ENCODE results near the gene SGSH.
A peak's percentile ranks its signal among the peaks of the same experiment; 100 is the strongest.
"Not testable (repeated sequence)": the region's sequence is repeated elsewhere in the genome, so short reads cannot be mapped to it uniquely, and the experiment has no call there.

Gene SGSH

DNA sequence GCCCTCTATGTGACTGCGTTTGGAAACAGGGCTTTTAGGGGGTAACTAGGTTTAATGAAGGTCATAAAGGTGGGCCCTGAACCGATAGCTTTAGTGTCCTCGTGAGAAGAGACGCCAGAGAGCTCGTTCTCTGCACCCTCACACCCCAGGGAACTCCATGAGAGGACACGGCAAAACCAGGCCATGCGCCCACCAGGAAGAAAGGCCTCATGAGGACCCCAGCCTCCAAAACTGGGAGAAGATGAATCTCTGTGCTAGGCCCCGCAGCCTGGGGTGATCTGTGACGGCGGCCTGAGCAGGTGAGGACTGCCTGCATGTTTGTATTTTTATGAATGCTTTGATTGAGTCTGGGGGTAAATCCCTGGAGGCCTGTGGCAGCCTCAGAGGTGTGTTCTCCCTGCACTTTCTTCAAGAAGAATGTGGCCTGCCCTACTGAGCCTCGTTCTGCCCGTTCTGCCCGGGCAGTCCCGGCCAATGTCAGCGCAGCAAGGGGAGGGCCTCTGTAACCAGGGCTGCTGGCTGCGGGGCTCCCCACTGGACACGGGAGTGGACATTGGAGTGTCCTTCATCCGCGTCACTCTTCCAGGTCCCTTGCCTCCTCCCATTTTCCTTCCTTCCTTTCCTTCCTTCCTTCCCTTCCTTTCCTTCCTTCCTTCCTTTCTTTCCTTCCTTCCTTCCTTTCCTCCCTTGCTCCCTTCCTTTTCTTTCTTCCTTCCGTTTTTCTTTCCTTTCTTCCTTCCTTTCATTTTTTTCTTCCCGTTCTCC lies 33.7 kb upstream of the SGSH start:
- no peak for DNase-seq

DNA sequence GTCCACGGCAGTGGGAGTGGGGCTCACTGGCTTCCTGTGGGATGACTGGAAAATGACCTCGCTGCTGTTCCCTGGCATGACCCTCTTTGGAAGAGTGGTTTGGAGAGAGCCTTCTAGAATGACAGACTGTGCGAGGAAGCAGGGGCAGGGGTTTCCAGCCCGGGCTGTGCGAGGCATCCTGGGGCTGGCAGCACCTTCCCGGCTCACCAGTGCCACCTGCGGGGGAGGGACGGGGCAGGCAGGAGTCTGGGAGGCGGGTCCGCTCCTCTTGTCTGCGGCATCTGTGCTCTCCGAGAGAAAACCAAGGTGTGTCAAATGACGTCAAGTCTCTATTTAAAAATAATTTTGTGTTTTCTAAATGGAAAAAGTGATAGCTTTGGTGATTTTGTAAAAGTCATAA lies 32.7 kb upstream of the SGSH start:
- peak; percentile 89 for DNase-seq

DNA sequence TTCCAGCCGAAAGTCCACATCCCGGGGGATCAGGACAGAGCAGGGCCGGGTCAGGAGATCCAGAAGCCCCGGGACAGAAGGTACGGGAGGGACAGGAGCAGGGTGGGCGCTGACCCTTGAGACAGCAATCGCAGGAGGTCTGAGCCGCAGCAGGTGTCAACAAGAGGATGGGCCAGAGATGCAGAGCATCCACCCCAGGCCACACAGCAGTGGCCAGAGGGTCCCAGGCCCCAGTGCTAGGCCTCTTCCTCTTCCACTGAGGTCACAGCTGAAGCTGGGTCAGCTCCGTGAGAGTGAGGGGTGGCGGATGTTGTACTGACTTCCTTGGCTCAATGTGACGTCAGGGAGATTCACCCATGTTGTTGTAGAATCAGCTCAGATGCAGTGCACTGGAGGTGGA lies 31.8 kb upstream of the SGSH start:
- no peak for DNase-seq

- no peak for DNase-seq
Observed at GRCh38 chr17:80248894-80249710, 29.0 kb upstream of the SGSH start.

DNA sequence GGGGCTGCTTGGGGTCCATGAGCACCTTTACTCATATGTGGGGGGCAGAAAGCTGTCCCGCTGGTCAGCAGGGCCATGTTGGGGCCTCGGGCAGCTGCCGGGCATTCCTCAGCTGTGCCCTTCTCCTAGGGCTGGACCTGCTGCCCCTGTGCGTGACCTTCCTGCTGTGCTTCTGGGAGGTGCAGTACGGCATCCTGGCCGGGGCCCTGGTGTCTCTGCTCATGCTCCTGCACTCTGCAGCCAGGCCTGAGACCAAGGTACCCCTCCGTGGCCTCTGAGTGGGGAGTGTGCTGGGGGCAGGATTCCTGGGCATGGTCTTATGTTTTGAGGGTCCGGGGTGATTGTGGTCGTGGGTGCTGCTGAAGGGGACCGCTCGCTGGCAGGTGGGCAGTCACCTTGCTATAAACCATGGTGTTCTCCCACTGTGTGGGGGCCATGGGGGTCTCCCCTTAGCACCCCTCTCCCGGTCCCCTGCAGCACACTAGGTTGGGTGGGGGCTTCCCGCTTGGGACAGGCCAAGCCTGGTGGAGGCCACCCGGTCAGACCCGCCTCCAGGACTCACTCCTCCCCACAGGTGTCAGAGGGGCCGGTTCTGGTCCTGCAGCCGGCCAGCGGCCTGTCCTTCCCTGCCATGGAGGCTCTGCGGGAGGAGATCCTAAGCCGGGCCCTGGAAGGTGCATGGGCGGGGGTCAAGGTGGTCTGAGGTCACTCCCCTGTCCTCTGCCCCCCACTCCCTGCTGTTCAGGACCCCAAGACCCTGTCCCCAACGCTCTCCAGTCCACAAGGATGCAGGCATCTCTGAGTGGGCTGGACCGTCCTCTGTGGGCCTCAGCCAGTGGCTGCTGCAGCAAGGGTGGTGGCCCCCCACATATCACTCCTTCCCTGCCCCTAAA lies 28.1 kb upstream of the SGSH start:
- no peak for DNase-seq

DNA sequence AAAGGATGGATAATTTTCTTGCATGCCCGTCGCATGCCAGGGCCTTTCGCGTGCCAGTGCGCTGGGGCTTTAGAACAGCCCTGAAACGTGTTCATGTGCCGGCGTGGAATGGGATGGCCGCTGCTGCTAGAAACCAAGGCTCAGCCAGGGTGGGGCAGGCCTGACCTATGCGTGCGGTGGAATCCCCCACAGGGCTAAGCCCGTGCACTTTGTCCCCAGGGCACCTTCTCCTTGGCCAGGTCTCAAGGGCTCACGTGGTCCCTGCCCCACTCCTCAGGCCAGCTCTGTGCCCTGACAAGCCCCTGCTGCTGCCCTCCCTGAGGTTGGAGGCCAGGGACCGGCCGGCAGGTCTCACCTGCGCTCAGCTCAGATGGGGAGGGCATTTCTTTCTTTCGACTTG lies 27.4 kb upstream of the SGSH start:
- no peak for DNase-seq

DNA sequence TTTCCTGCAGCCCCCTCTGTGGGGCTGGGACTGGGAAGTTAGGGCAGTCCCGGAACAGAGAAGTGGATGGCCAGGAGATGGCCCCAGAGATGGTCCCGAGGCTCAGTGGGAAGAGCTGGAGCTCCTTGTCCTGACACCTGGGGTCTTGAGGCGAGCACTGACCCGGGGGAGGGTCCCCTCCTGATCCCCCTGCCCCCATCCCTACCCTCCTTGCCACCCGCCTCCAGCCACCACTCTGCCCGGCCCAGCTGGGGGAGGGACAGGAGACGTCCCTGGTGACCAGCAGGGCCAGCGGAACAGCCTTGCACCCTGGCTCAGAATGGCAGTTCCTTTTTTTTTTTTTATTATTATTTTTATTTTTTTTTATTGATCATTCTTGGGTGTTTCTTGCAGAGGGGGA lies 26.6 kb upstream of the SGSH start:
- no peak for DNase-seq

DNA sequence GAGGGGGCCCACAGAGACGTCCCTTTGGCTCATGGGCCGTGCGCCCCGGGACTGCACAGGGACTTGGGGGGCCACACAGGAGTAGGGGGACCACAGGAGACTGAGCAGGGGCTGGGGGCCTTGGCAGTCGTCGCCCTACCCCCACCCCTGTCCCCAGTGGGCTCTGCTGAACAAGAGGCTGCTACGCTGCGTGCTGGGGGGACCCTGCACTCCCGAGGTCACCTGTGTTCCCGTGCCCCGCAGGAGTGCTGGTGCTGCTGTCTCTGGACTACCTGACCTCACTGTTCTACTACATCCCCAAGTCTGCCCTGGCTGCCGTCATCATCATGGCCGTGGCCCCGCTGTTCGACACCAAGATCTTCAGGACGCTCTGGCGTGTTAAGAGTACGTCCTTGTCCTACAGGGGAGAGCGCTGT lies 26.1 kb upstream of the SGSH start:
- no peak for DNase-seq

- DNase-seq = no peak
Observed at GRCh38 chr17:80245566-80246265, 25.6 kb upstream of the SGSH start.

GRCh38 chr17:80244871-80245509 lies 24.9 kb upstream of the SGSH start:
- DNase-seq = no peak

DNA sequence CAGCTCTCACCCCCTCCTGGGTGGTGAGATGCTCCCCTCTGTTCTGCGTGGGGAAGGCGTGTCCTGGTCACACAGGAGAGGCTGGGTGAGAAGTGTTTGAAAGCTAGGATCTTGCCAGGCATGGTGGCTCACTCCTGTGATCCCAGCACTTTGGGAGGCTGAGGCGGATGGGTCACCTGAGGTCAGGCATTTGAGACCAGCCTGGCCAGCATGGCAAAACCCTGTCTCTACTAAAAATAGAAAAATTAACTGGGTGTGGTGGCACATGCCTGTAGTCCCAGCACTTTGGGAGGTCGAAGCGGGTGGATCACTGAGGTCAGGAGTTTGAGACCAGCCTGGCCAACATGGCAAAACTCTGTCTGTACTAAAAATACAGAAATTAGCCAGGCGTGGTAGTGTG lies 24.3 kb upstream of the SGSH start:
- not testable (repeated sequence) for DNase-seq

GRCh38 chr17:80243526-80244433 lies 23.6 kb upstream of the SGSH start:
- no peak for DNase-seq

GRCh38 chr17:80242505-80242904 lies 22.4 kb upstream of the SGSH start:
- DNase-seq = no peak

DNA sequence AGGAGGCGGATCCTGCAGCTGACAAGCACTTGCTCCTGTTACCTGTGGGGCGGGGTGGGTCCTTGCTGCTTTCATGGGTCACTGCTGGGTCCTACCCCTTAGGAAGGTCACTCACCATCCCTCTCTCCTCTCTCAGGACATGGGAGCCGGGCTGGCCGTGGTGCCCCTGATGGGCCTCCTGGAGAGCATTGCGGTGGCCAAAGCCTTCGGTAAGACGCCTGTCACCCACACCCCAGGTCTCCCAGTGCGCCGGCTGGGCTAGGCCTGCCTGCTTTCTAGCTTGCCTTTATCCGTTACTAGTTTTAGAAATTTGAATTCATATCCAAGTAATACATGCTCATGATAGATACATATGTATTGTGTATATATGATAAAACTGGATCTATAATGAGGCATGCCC lies 17.3 kb upstream of the SGSH start:
- no peak for DNase-seq

GRCh38 chr17:80236911-80237310 lies 16.8 kb upstream of the SGSH start:
- no peak for DNase-seq

DNA sequence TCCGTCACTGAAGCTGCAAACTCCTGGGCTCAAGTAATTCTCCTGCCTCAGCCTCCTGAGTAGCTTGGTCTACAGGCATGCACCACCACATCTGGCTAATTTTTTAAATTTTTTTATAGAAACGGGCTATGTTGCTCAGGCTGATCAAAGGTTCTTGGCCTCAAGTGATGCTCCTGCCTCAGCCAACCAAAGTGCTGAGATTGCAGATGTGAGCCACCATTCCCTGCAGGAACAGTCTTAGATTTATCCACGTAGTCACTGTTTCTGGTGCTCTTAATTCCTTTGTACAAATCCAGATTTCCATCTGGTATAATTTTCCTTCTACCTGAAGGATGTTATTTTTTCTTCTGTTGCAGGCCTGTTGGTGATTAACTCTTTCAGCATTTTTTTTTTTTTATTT lies 13.1 kb upstream of the SGSH start:
- no peak for DNase-seq

DNA sequence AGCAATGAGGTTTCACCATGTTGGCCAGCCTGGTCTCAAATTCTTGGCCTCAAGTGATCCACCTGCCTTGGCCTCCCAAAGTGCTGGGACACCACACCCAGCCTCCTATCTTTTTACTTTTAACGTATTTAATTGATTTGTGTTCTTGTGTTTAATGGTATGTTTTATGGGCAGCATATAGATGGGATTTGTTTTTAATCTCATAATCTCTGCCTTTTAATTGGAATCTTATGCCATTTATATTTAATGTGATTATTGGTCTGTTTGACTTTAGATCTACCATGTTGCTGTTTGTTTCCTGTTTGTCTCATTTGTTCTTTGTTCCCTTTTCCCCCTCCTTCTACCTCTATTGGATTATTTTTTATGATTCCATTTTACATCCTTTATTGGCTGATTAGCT lies 12.3 kb upstream of the SGSH start:
- no peak for DNase-seq

DNA sequence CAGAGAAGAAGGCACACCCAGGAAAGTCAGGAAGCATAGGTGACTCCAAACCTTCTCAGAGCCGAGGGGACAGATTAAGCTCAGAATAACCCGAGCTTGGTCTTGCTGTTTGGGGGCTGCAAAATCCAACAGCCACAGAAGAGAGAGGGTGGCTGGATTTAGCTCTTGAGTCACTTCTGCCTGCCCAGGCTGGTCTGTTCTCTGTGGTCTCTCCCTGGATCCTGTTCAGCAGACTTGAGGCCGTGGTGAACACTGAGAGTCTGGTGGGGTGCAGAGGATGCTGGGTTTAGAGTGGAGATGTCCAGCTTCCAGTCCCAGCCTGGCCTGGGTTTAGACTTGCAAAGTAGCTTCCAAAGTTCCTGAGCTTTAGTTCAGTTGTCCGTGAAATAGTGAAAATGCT lies 8.9 kb upstream of the SGSH start:
- no peak for DNase-seq

DNA sequence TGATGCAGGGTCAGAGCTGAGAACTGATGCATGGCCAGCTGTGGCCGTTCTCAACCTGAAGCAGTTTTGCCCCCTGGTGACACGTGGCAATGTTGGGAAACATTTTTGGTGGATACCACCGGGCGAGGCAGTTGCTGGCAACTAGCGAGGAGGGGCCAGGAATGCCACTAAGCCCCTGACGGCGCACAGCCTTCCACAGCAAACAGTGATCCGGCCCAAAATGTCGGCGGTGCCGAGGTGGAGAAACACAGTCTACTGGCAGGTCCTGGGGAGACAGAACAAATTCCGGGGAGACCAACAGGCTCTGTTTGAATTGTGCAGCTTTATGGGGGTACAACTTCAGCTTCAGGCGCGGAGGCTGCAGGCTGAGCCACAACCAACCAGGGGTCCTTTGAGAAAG lies 8.3 kb upstream of the SGSH start:
- no peak for DNase-seq

GRCh38 chr17:80227666-80228065 lies 7.5 kb upstream of the SGSH start:
- DNase-seq = no peak

GRCh38 chr17:80227156-80227555 lies 7.0 kb upstream of the SGSH start:
- no peak for DNase-seq

All from activated CD8-positive, alpha-beta memory T cell treated with anti-CD3 and anti-CD28 coated beads, Interleukin-2, amount 50 U/mL, for 48 hours (primary cell).